Keratinocyte (primary cell): ENCODE results near the gene PHF12. TPM values are rescaled to one million over a fixed set of nuclear protein-coding genes. Genes with fewer than 3 reads are reported as not detected.
"Not testable (repeated sequence)": the region's sequence is repeated elsewhere in the genome, so short reads cannot be mapped to it uniquely, and the experiment has no call there.

ENCODE experiments used
- DNase-seq: peaks from one replicate; pipeline ENCODE4 v3.0.0-alpha.2; 2011; ENCODE audit warnings: low read depth, missing footprints, low spot score
- FAIRE-seq: peaks from 2 replicates; lab custom pipeline; 2011; peaks lifted over from hg19 to GRCh38; lab: Jason Lieb, UNC
- H2AFZ ChIP-seq: 2 replicates; pipeline ENCODE4 v1.6.0; 2012; ENCODE audit warnings: low read length, control low read depth, inconsistent platforms; ENCODE audit not compliant: control insufficient read depth
- H3K27ac ChIP-seq: 2 replicates; pipeline ENCODE4 v1.5.1; 2011; ENCODE audit warnings: low read length; ENCODE audit not compliant: control insufficient read depth, insufficient read depth
- H3K27me3 ChIP-seq: 3 replicates; pipeline ENCODE4 v1.6.0; 2011; ENCODE audit warnings: low read length; ENCODE audit not compliant: control insufficient read depth, insufficient read depth; ENCODE audit errors: extremely low read depth
- H3K36me3 ChIP-seq, 2 experiments: 2 replicates in 1 of 2; 3 replicates in 1 of 2; pipeline ENCODE4 v1.5.1; 2011; ENCODE audit warnings: low read length in 2 of 2, mild to moderate bottlenecking in 1 of 2; ENCODE audit not compliant: control insufficient read depth in 2 of 2, insufficient read depth in 2 of 2; ENCODE audit errors: extremely low read depth in 1 of 2
- H3K4me1 ChIP-seq: 3 replicates; pipeline ENCODE4 v1.5.1; 2011; ENCODE audit warnings: low read length; ENCODE audit not compliant: control insufficient read depth, insufficient read depth; ENCODE audit errors: extremely low read depth
- H3K4me2 ChIP-seq: 3 replicates; pipeline ENCODE4 v1.6.0; 2011; ENCODE audit warnings: low read depth, low read length; ENCODE audit not compliant: control insufficient read depth, insufficient read depth; ENCODE audit errors: extremely low read depth
- H3K4me3 ChIP-seq, 3 experiments: fragments of 200-600 bp in 1 of 3; sonication (generic) in 1 of 3; 2 replicates in 2 of 3; 3 replicates in 1 of 3; pipeline ENCODE4 v1.5.1; 2011 to 2016; ENCODE audit warnings: low read length in 3 of 3, mild to moderate bottlenecking in 3 of 3, control low read depth in 2 of 3, inconsistent platforms in 1 of 3, low read depth in 1 of 3, mixed read lengths in 1 of 3, mixed run types in 1 of 3, moderate library complexity in 1 of 3; ENCODE audit not compliant: control insufficient read depth in 2 of 3, insufficient read depth in 2 of 3; ENCODE audit errors: extremely low read depth in 1 of 3
- H3K79me2 ChIP-seq: 2 replicates; pipeline ENCODE4 v1.6.0; 2012; ENCODE audit warnings: low read length; ENCODE audit not compliant: control insufficient read depth, insufficient read depth
- H3K9ac ChIP-seq: 3 replicates; pipeline ENCODE4 v1.6.0; 2011; ENCODE audit warnings: low read length; ENCODE audit not compliant: control insufficient read depth, insufficient read depth; ENCODE audit errors: extremely low read depth
- H3K9me1 ChIP-seq: 3 replicates; pipeline ENCODE4 v1.6.0; 2011; ENCODE audit warnings: low read length; ENCODE audit not compliant: control insufficient read depth, insufficient read depth; ENCODE audit errors: extremely low read depth
- H3K9me3 ChIP-seq: 2 replicates; pipeline ENCODE4 v1.5.1; 2012; ENCODE audit warnings: low read depth, low read length; ENCODE audit not compliant: control insufficient read depth
- H4K20me1 ChIP-seq: 3 replicates; pipeline ENCODE4 v1.6.0; 2011; ENCODE audit warnings: low read length; ENCODE audit not compliant: control insufficient read depth, insufficient read depth; ENCODE audit errors: extremely low read depth
- EZH2 ChIP-seq: IDR thresholded peaks from one replicate; pipeline ENCODE4 v1.6.1; 2012; ENCODE audit warnings: inconsistent platforms, mild to moderate bottlenecking, low read length, moderate library complexity
- dilution Hi-C: fragments of 300-500 bp; cut with MboI; formaldehyde crosslinking; loops from one replicate; pipeline ENCODE4 v1.7.0; 2020; ENCODE audit warnings: low sequenced_read_pairs; ENCODE audit not compliant: extremely low pct_ligation_motif_present
- polyA plus RNA-seq, 5 experiments: library from polyadenylated mRNA; depleted of rRNA in 3 of 5; stranded (reverse) in 3 of 5; stranded (forward) in 1 of 5; unstranded in 1 of 5; fragments of >200 nt; gene quantifications; 1 replicate in 1 of 5; 2 replicates in 3 of 5; 3 replicates in 1 of 5; pipeline versions ENCODE4 v1.2.1 to v1.2.3, GENCODE V29; 2011 to 2012; ENCODE audit warnings: missing spikeins in 2 of 5, low read depth in 1 of 5, low replicate concordance in 1 of 5
- TF ChIP-seq, protein P1 (sequence below), 3 experiments: IDR thresholded peaks in 1 of 3; conservative IDR thresholded peaks in 1 of 3; optimal IDR thresholded peaks in 1 of 3; 2 replicates in 2 of 3; 3 replicates in 1 of 3; pipeline versions ENCODE3 to v1.5.1; 2011; ENCODE audit warnings: low read length in 3 of 3, mild to moderate bottlenecking in 3 of 3, moderate library complexity in 2 of 3, control low read depth in 1 of 3, inconsistent platforms in 1 of 3; ENCODE audit not compliant: insufficient read depth in 2 of 3; ENCODE audit errors: extremely low read depth in 1 of 3

The PHF12 gene
- polyA plus RNA-seq, 1 donor (not counting 4 experiments of a cell fraction or from before 2014, with no cell fraction given) = 9.6 TPM

DNA sequence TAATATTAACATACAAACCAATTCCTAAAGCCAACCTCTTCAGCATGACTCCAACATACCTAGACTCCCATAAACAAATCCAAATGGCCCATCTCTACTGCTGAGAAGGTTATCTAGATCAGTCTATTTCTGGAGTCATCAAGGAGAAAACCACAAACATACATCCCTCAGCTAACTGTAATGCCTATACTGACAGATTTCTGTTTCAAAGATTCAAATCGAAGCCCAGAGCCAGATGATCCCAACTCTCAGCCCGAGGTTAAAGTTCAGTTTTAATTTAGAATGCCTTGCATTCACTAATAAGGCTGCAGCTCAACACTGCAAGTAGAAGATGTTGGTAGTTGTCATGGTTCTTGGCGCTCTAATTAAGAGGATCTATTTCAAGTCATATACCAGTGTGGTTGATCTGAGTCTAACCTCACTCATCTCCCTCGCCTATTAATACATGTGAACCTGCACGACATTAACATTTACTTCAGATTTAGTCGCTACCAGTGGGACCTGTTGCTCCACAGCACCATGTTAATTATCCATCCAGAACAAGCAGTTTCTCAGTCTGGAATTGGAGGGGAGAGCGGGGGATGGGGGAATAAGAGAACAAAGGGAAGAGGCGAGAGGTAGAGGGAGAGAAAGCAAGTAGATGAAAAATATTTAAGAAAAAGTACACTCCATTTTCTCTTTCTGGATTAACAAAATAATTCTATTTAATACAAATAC lies 15.4 kb downstream of the PHF12 start:
- Histone ChIP-seq H3K4me2 (no peak overlapping the region), H3K9me3 (no peaks in the 10 kb centered on the region), H3K27me3 (no peaks in the 10 kb centered on the region), H3K27ac (no peak overlapping the region), H3K4me1 (no peaks in the 10 kb centered on the region), H2AFZ (no peak overlapping the region), H4K20me1 (peaks cover 4% of the 10 kb centered on the region), H3K79me2 (peaks cover 87% of the 10 kb centered on the region), H3K36me3 (peaks cover 5% of the 10 kb centered on the region in 2 experiments), H3K4me3 (no peak overlapping the region), H3K9me1 (no peaks in the 10 kb centered on the region), H3K9ac (no peak overlapping the region)
- TF ChIP-seq EZH2 = no peak
- TF ChIP-seq, protein P1, sequence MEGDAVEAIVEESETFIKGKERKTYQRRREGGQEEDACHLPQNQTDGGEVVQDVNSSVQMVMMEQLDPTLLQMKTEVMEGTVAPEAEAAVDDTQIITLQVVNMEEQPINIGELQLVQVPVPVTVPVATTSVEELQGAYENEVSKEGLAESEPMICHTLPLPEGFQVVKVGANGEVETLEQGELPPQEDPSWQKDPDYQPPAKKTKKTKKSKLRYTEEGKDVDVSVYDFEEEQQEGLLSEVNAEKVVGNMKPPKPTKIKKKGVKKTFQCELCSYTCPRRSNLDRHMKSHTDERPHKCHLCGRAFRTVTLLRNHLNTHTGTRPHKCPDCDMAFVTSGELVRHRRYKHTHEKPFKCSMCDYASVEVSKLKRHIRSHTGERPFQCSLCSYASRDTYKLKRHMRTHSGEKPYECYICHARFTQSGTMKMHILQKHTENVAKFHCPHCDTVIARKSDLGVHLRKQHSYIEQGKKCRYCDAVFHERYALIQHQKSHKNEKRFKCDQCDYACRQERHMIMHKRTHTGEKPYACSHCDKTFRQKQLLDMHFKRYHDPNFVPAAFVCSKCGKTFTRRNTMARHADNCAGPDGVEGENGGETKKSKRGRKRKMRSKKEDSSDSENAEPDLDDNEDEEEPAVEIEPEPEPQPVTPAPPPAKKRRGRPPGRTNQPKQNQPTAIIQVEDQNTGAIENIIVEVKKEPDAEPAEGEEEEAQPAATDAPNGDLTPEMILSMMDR (optimal IDR thresholded peaks at IDR 0.05 in 1 of 3, IDR thresholded peaks at IDR 0.05 in 1 of 3, conservative IDR thresholded peaks at IDR 0.05 in 1 of 3; ENCODE audit: extremely low read depth in 1 of 3, insufficient read depth in 2 of 3, low read length in 3 of 3) = no peak
- DNase-seq (no peak), FAIRE-seq (no peak)
- dilution Hi-C loops = no loop called here

DNA sequence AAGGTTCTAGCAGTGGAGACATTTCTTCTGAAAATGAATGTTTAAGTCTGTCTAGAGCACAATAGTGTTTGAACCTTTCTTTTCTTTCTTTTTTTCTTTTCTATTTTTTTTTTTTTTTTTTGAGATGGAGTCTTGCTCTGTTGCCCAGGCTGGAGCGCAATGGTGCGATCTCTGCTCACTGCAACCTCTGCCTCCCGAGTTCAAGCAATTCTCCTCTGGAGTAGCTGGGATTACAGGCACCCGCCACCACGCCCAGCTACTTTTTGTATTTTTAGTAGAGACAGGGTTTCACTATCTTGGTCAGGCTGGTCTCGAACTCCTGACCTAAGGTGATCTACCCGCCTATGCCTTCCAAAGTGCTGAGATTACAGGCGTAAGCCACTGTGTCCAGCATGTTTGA lies 16.8 kb downstream of the PHF12 start:
- H3K27me3 ChIP-seq, FAIRE-seq, DNase-seq, H3K36me3 ChIP-seq, H3K4me1 ChIP-seq, H3K27ac ChIP-seq, H4K20me1 ChIP-seq, dilution Hi-C loops, H3K4me2 ChIP-seq, H2AFZ ChIP-seq, H3K4me3 ChIP-seq, H3K9me1 ChIP-seq, H3K9me3 ChIP-seq, H3K9ac ChIP-seq: not testable (repeated sequence)
- H3K79me2 ChIP-seq = peaks cover 87% of the 10 kb centered on the region

DNA sequence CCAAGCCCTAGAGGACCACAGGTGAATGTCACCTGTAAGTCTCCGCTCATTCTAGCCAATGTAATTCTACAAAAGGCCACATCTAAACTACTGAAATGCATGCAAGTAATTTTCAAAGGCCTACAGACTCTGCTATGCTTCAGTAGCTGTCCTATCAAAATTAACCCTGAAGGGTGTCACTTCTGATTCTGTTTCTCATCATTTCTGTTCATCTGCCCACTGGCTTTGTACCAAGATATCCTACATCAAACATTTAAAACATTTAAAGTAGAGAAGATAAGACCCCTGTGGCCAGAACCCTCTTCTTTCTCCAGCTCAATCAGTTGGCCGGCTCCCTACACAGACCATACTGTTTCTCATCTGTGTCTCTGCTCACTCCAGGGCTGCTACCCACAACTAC lies 21.5 kb downstream of the PHF12 start:
- Histone ChIP-seq H2AFZ (no peak overlapping the region), H3K27me3 (no peaks in the 10 kb centered on the region), H3K36me3 (peaks cover 1 to 21% of the 10 kb centered on the region in 2 experiments), H3K4me1 (peaks cover 13% of the 10 kb centered on the region), H4K20me1 (peaks cover 4% of the 10 kb centered on the region), H3K4me3 (no peak overlapping the region), H3K9ac (no peak overlapping the region), H3K9me3 (peaks cover 5% of the 10 kb centered on the region), H3K4me2 (no peak overlapping the region), H3K79me2 (peaks cover 79% of the 10 kb centered on the region), H3K27ac (no peak overlapping the region), H3K9me1 (no peaks in the 10 kb centered on the region)
- TF ChIP-seq, protein P1 (optimal IDR thresholded peaks at IDR 0.05 in 1 of 3, IDR thresholded peaks at IDR 0.05 in 1 of 3, conservative IDR thresholded peaks at IDR 0.05 in 1 of 3; ENCODE audit: extremely low read depth in 1 of 3, insufficient read depth in 2 of 3, low read length in 3 of 3) = no peak
- no peak for TF ChIP-seq EZH2
- dilution Hi-C loops = no loop called here
- DNase-seq (no peak), FAIRE-seq (no peak)
